HepG2 (cell line): ENCODE data around the gene S100A5. TPM values are rescaled to one million over a fixed set of nuclear protein-coding genes. Genes with fewer than 3 reads are reported as not detected.

Experiments
- CBX5 ChIP-seq: sonication (generic); formaldehyde crosslinking; IDR thresholded peaks from 2 replicates; pipeline ENCODE4 v1.4.0; 2020; ENCODE audit warnings: missing genetic modification reagents, borderline replicate concordance
- GATAD2A ChIP-seq: IDR thresholded peaks from 2 replicates; pipeline ENCODE4 v1.6.1; 2016
- HOXA5 ChIP-seq: sonication (generic); formaldehyde crosslinking; IDR thresholded peaks from 2 replicates; pipeline ENCODE4 v1.4.0; 2020; ENCODE audit warnings: missing genetic modification reagents
- HOXD1 ChIP-seq: sonication (generic); formaldehyde crosslinking; IDR thresholded peaks from 2 replicates; pipeline ENCODE4 v1.5.0; 2020; ENCODE audit warnings: missing genetic modification reagents
- KAT8 ChIP-seq: IDR thresholded peaks from 2 replicates; pipeline ENCODE4 v1.6.1; 2016; ENCODE audit warnings: missing genetic modification reagents, missing compliant biosample characterization
- MAFF ChIP-seq: IDR thresholded peaks from 2 replicates; pipeline ENCODE4 v1.6.1; 2011; ENCODE audit warnings: low read depth, low read length, improper control_type of control experiment
- MAFK ChIP-seq, 2 experiments: IDR thresholded peaks in 1 of 2; conservative IDR thresholded peaks in 1 of 2; 2 replicates each; pipeline ENCODE4 v1.6.1; 2011; ENCODE audit warnings: improper control_type of control experiment in 2 of 2, low read length in 2 of 2
- MAZ ChIP-seq, 2 experiments: sonication (generic) in 1 of 2; formaldehyde crosslinking in 1 of 2; IDR thresholded peaks; 2 replicates each; pipeline versions ENCODE4 v1.5.0 to v1.6.1; 2012 to 2020; ENCODE audit warnings: low read depth in 2 of 2, mild to moderate bottlenecking in 2 of 2, borderline replicate concordance in 1 of 2, improper control_type of control experiment in 1 of 2, low read length in 1 of 2, missing genetic modification reagents in 1 of 2, moderate library complexity in 1 of 2
- MIXL1 ChIP-seq: IDR thresholded peaks from 2 replicates; pipeline ENCODE4 v1.6.1; 2016
- NFAT5 ChIP-seq: sonication (generic); formaldehyde crosslinking; IDR thresholded peaks from 2 replicates; pipeline ENCODE4 v1.4.0; 2020; ENCODE audit warnings: missing genetic modification reagents
- NPAS2 ChIP-seq: sonication (generic); formaldehyde crosslinking; IDR thresholded peaks from 2 replicates; pipeline ENCODE4 v1.8.0; 2022; ENCODE audit warnings: mild to moderate bottlenecking, missing genetic modification reagents, borderline replicate concordance
- NR1H2 ChIP-seq: sonication (generic); formaldehyde crosslinking; IDR thresholded peaks from 2 replicates; pipeline ENCODE4 v1.8.1; 2022; ENCODE audit warnings: low read depth, missing genetic modification reagents, borderline replicate concordance
- SAFB2 ChIP-seq: sonication (generic); formaldehyde crosslinking; IDR thresholded peaks from 2 replicates; pipeline ENCODE4 v1.5.1; 2020; ENCODE audit warnings: missing genetic modification reagents, low read depth, mild to moderate bottlenecking, borderline replicate concordance
- SRSF4 ChIP-seq: fragments of 200-400 bp; formaldehyde crosslinking; IDR thresholded peaks from one replicate; pipeline ENCODE4 v1.6.1; 2018; ENCODE audit warnings: mild to moderate bottlenecking, low read depth, low read length, moderate library complexity; ENCODE audit not compliant: poor library complexity, severe bottlenecking
- ZFP36L1 ChIP-seq: sonication (generic); formaldehyde crosslinking; IDR thresholded peaks from 2 replicates; pipeline ENCODE4 v1.8.0; 2022; ENCODE audit warnings: mild to moderate bottlenecking, missing genetic modification reagents, moderate library complexity
- ZFYVE20 ChIP-seq: sonication (generic); formaldehyde crosslinking; IDR thresholded peaks from 2 replicates; pipeline ENCODE4 v1.8.0; 2023; ENCODE audit warnings: low read depth, mild to moderate bottlenecking, moderate library complexity, missing genetic modification reagents, borderline replicate concordance
- ZNF101 ChIP-seq: sonication (generic); formaldehyde crosslinking; IDR thresholded peaks from 2 replicates; pipeline ENCODE4 v1.4.0; 2020; ENCODE audit warnings: mild to moderate bottlenecking, low read depth, missing genetic modification reagents, borderline replicate concordance
- ZNF496 ChIP-seq: sonication (generic); formaldehyde crosslinking; IDR thresholded peaks from 2 replicates; pipeline ENCODE4 v1.8.1; 2023; ENCODE audit warnings: mild to moderate bottlenecking, moderate library complexity, missing genetic modification reagents; ENCODE audit not compliant: insufficient replicate concordance
- ZNF549 ChIP-seq: sonication (generic); formaldehyde crosslinking; IDR thresholded peaks from 2 replicates; pipeline ENCODE4 v1.5.0; 2020; ENCODE audit warnings: missing genetic modification reagents
- ZNF788 ChIP-seq: sonication (generic); formaldehyde crosslinking; IDR thresholded peaks from 2 replicates; pipeline ENCODE4 v1.5.0; 2020; ENCODE audit warnings: mild to moderate bottlenecking, missing genetic modification reagents, borderline replicate concordance
- polyA plus RNA-seq, 8 experiments: library from polyadenylated mRNA; depleted of rRNA in 3 of 8; stranded (reverse) in 7 of 8; unstranded in 1 of 8; fragments of >200 nt; fragmentation: Illumina TruSeq in 4 of 8; extraction: Trizol in 4 of 8; gene quantifications; 2 replicates each; pipeline versions ENCODE4 v1.2.1 to v1.2.3, GENCODE V29; 2011 to 2016; ENCODE audit warnings: low read depth in 4 of 8, missing spikeins in 1 of 8, mixed read lengths in 1 of 8; ENCODE audit not compliant: insufficient read depth in 1 of 8
- total RNA-seq, 5 experiments: library from RNA; depleted of rRNA; stranded (reverse); fragments of >200 nt; fragmentation: Illumina TruSeq; extraction: Trizol; gene quantifications; 2 replicates each; pipeline ENCODE4 v1.2.3, GENCODE V29; 2016; ENCODE audit warnings: low read depth in 1 of 5
- TF ChIP-seq, protein P1 (sequence below): sonication (generic); formaldehyde crosslinking; IDR thresholded peaks from 2 replicates; pipeline ENCODE4 v1.8.1; 2023; ENCODE audit warnings: missing genetic modification reagents, mild to moderate bottlenecking, borderline replicate concordance
- TF ChIP-seq, protein P2 (sequence below): sonication (generic); formaldehyde crosslinking; IDR thresholded peaks from 2 replicates; pipeline ENCODE4 v1.4.0; 2020; ENCODE audit warnings: mild to moderate bottlenecking, low read depth, missing genetic modification reagents

The S100A5 gene
- total and polyA plus RNA-seq, 2 of the 13 experiments (the other 11 are each of a cell fraction or from before 2014, with no cell fraction given): not detected

DNA sequence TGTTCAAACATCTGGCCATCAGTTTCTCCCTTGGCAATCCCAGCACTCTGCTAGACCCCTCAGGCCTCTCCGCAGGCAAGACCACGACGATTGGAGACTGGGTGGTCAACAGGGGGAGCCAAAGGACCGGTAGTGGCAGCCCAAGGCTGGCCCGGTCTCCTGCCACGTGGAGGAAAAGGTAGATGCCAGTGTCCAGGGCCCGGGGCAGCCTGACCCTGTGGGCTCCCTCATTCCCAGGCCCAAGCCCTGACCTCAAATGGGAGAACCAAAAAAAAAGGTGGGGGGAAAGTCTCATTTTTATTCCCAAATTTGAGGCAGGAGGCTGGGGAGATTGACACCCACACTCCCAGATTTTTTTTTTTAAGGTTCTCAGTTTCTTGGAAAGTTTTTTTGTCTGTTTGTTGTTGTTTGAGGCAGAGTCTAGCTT lies 29.7 kb downstream of the S100A5 start (continued):
- TF ChIP-seq MAZ (IDR thresholded peaks at IDR 0.05; ENCODE audit: borderline replicate concordance, low read depth, low read length) (no peak), MAZ (CRISPR knock-in tag; IDR thresholded peaks at IDR 0.05; ENCODE audit: low read depth) (0 out of 2 replicates have a peak, but pooled peaks have one; percentile 30), MAFK (conservative IDR thresholded peaks at IDR 0.05 in 1 of 2, IDR thresholded peaks at IDR 0.05 in 1 of 2; ENCODE audit: low read length in 2 of 2) (no peak), KAT8 (CRISPR knock-in tag) (peak; percentile 43; the same call in 1 of the 2 replicates), ZNF496 (CRISPR knock-in tag) (no peak), ZNF101 (no peak), NFAT5 (CRISPR knock-in tag) (no peak), SAFB2 (CRISPR knock-in tag) (no peak), HOXD1 (CRISPR knock-in tag) (no peak), HOXA5 (CRISPR knock-in tag) (no peak), CBX5 (CRISPR knock-in tag) (peak; percentile 67; the same call in 1 of the 2 replicates), GATAD2A (CRISPR knock-in tag) (peak; percentile 72), ZFP36L1 (CRISPR knock-in tag) (no peak), MAFF (no peak), NR1H2 (CRISPR knock-in tag) (no peak), MIXL1 (CRISPR knock-in tag) (0 out of 2 replicates have a peak, but pooled peaks have one; percentile 20), NPAS2 (CRISPR knock-in tag) (no peak), SRSF4 (no peak), ZNF549 (CRISPR knock-in tag) (no peak), ZNF788 (CRISPR knock-in tag) (peak; percentile 61; the same call in 1 of the 2 replicates), ZFYVE20 (CRISPR knock-in tag) (no peak)
- TF ChIP-seq, protein P1, sequence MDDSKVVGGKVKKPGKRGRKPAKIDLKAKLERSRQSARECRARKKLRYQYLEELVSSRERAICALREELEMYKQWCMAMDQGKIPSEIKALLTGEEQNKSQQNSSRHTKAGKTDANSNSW (CRISPR knock-in tag): no peak
- TF ChIP-seq, protein P2, sequence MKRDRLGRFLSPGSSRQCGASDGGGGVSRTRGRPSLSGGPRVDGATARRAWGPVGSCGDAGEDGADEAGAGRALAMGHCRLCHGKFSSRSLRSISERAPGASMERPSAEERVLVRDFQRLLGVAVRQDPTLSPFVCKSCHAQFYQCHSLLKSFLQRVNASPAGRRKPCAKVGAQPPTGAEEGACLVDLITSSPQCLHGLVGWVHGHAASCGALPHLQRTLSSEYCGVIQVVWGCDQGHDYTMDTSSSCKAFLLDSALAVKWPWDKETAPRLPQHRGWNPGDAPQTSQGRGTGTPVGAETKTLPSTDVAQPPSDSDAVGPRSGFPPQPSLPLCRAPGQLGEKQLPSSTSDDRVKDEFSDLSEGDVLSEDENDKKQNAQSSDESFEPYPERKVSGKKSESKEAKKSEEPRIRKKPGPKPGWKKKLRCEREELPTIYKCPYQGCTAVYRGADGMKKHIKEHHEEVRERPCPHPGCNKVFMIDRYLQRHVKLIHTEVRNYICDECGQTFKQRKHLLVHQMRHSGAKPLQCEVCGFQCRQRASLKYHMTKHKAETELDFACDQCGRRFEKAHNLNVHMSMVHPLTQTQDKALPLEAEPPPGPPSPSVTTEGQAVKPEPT (CRISPR knock-in tag): no peak
